ENCODE results near the gene PLEKHM1.
A peak's percentile ranks its signal among the peaks of the same experiment; 100 is the strongest.
"Not testable (repeated sequence)": the region's sequence is repeated elsewhere in the genome, so short reads cannot be mapped to it uniquely, and the experiment has no call there.

PLEKHM1 gene

GRCh38 chr17:45490615-45491433 lies at the start of gene PLEKHM1:
Gene PLEKHM1 (minus strand): TSS chr17:45490721. CDS start chr17:45482484, 8,237 bp downstream.
- peak; percentile 77 for DNase-seq (ENCODE audit: low read depth)

DNA sequence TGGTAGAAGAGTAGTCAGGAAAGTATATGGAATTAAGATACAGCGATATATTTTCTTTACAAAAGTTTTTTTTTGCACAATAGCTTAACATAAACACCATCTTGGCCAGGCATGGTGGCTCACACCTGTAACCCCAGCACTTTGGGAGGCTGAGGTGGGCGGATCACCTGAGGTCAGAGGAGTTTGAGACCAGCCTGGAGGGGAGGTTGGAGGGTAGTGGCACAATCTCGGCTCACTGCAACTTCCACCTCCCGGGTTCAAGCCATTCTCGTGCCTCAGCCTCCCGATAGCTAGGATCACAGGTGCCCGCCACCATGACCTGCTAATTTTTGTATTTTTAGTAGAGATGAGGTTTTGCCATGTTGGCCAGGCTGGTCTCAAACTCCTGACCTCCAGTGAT lies 47.6 kb upstream of the PLEKHM1 start:
- not testable (repeated sequence) for DNase-seq (ENCODE audit: low read depth)

GRCh38 chr17:45506072-45506471 lies 15.6 kb upstream of the PLEKHM1 start:
- DNase-seq (ENCODE audit: low read depth) = not testable (repeated sequence)

DNA sequence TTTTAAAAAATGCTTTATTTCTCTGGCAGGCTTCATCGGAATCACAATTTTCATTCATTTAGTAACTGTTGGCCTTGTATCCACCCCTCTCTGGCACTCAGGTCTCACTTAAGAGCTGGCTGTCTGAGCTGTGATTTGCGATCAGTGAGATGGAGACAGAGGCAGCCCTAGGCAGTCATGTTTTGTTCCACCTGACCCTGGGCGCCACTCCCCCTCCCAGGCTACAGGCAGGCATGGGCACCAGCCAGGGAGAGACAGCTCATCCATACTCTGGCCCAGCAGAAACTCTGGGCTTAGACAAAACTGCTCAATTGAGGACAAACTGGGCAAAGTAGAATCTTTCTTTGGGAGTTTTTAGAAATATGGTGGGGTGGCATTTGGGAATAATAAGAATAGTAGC lies 14.7 kb upstream of the PLEKHM1 start:
- DNase-seq (ENCODE audit: low read depth) = not testable (repeated sequence)

- DNase-seq (ENCODE audit: low read depth) = not testable (repeated sequence)
Observed at GRCh38 chr17:45501092-45501707, 10.7 kb upstream of the PLEKHM1 start.

DNA sequence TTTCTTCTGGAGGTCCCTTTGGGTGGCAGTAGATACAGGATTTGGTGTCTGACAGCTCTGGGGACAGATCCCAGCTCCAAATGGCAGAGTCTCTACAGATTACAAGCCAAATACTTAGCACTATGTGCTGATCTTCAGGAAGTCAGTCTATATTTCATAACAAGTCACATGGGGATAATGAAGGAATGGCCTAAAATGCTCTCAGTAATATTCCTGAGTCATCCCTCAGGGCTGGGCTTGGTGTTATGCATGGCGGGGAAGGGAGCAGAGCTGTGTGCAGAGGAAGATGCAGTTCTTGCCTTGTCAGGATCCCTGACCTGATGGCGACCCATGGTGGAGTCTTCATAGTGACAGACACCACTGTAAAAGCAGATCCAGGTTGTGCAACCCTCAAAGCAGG lies 10.0 kb upstream of the PLEKHM1 start:
- not testable (repeated sequence) for DNase-seq (ENCODE audit: low read depth)

- DNase-seq (ENCODE audit: low read depth) = not testable (repeated sequence)
Observed at GRCh38 chr17:45499208-45499607, 8.7 kb upstream of the PLEKHM1 start.

DNA sequence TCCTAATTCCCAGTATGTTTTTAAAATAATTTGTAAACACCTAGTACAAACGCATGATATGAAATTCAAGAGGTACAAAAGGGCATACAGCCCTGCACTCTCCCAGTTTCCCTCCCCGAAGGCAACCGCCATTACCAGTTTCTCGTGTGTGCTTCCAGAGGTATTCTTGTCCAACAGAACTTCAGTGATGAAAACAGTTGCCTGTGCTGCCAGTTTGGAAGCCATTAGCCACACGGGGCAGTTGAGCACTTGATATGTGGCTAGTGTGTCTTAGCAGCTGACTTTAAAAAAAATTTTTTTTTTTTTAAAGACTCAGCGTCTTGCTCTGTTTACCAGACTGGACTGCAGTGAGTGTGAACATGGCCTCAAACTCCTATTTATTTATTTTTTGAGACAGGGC lies 7.9 kb upstream of the PLEKHM1 start:
- DNase-seq (ENCODE audit: low read depth) = not testable (repeated sequence)

GRCh38 chr17:45497449-45497848 lies 6.9 kb upstream of the PLEKHM1 start:
- not testable (repeated sequence) for DNase-seq (ENCODE audit: low read depth)

DNA sequence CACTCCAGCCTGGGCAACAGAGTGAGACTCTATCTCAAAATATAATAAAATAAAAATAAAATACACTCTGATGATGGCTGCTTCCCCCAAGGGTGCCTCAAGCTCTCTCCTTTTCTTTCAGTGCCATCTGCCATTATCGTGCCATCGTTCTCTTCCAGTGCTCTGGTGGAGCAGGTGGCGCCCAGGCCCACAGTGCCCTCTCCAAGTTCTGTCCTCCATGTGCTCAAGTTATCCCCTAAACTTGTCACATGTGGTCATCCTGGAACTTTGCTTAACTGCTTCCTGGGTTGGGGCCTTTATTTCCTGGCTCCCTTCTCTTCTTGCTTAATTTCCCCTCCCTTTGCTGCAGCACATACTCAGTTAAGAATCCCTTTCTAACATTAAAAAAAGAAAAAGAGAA lies 6.0 kb upstream of the PLEKHM1 start:
- not testable (repeated sequence) for DNase-seq (ENCODE audit: low read depth)

- not testable (repeated sequence) for DNase-seq (ENCODE audit: low read depth)
Observed at GRCh38 chr17:45494556-45494955, 4.0 kb upstream of the PLEKHM1 start.

- not testable (repeated sequence) for DNase-seq (ENCODE audit: low read depth)
Observed at GRCh38 chr17:45492156-45492555, 1.6 kb upstream of the PLEKHM1 start.

DNA sequence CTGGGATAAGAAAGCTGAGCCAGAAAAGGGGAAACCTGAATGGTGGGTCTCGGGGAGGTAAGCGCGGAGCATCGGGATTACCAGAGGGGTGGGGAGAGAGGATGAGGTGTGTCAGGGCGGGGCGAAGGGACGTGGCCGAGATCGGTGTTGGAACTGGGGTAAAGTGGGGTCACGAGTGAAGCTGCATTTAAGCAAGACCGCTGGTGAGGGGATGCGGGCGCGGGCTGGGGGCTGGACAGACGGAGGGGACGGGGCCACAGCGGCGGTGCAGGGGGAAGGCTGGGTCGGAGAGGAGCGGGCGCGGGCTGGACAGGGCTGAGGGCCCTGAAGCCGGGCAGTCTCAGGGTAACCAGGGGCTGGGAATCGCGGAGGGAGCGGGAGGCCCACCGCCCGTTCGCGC lies 323 bp downstream of the PLEKHM1 start:
- DNase-seq (ENCODE audit: low read depth) = not testable (repeated sequence)

DNA sequence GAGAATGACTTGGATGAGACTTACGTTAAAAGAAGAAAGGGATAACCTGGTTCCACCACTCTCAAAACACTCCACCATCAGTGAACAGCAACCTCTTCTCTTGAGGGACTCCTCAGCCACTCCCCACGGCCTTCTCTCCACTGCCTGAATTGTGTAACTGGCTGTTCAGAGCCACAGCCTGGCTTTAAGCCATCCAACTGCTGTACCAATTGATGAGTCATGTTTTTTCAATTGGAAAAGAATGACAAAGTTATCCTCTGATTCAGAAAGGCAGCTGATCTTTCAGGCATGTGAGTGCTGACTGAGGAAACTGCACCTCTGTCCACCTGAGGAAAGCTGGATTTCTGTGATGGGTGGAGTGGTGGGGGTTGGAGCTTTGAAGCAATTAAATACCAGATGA lies 2.8 kb downstream of the PLEKHM1 start:
- not testable (repeated sequence) for DNase-seq (ENCODE audit: low read depth)

DNA sequence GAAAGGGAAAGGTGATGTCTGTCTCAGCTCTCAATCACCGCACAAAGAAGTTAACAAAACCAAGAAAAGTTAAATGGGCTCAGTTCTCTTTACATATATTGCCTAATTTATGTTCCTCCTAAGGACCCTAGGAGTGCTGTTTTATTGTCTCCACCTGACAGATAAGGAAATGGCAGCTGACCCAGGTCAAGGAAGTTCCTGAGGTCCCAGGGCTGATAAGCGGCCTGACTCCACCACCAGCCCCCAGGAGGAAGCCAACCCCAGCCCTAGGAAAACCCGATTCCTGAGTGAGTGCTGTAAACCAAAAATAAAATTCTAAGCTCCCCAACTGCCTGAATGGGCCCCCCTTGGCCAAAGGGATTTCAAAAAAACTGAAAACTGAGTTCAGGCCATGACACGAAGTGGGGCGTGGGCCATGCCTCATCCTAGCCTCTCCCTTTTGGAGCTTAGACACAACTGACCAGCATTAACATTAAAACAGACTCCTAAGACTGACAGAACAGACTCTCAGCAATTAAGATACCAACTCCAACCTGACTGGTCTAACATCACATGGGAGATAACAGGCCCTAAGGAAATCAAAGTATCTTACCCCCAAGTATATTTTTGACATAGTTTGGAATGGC lies 6.8 kb downstream of the PLEKHM1 start:
- not testable (repeated sequence) for DNase-seq (ENCODE audit: low read depth)

- not testable (repeated sequence) for DNase-seq (ENCODE audit: low read depth)
Observed at GRCh38 chr17:45483177-45483576, 7.3 kb downstream of the PLEKHM1 start.

DNA sequence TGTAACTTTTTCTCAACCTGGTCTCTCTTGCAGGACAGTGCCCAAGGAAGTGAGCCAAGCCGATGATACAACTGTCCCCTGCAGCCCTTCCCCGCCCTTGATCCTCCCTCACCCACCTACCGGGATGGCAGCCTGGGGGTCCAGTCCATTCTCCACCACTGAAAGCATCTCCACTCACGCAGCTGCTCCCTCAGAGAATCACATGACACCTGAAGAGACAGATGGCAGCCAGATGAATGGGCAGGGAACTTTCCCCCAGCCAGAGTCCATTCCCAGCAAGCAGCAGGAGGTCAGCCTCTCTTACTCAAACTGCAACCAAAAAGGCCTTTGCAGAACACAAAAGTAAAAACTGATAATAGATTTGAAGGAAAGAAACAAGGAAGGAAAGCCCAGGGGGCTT lies 8.2 kb downstream of the PLEKHM1 start:
- not testable (repeated sequence) for DNase-seq (ENCODE audit: low read depth)

- DNase-seq (ENCODE audit: low read depth) = not testable (repeated sequence)
Observed at GRCh38 chr17:45475436-45475835, 15.1 kb downstream of the PLEKHM1 start.

DNA sequence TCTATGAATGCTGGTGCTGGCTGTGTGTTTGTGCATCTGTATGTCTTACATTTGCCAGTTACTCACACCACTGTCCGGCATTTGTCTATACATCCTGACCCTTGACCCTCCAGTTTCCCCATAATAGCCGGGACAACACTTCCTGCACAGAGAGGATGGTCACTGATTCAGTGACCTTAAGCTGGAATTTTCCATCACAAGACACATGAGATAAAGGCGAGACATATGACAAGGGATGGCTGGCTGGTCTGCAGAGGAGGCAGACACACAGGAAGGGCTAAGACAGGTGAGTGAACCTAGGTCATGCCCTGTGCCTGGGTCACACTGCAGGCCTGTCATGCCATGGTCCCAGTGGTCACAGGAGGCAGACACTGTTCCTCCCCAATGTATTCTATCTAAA lies 18.3 kb downstream of the PLEKHM1 start:
- not testable (repeated sequence) for DNase-seq (ENCODE audit: low read depth)

GRCh38 chr17:45469204-45469563 lies 21.3 kb downstream of the PLEKHM1 start:
- not testable (repeated sequence) for DNase-seq (ENCODE audit: low read depth)

DNA sequence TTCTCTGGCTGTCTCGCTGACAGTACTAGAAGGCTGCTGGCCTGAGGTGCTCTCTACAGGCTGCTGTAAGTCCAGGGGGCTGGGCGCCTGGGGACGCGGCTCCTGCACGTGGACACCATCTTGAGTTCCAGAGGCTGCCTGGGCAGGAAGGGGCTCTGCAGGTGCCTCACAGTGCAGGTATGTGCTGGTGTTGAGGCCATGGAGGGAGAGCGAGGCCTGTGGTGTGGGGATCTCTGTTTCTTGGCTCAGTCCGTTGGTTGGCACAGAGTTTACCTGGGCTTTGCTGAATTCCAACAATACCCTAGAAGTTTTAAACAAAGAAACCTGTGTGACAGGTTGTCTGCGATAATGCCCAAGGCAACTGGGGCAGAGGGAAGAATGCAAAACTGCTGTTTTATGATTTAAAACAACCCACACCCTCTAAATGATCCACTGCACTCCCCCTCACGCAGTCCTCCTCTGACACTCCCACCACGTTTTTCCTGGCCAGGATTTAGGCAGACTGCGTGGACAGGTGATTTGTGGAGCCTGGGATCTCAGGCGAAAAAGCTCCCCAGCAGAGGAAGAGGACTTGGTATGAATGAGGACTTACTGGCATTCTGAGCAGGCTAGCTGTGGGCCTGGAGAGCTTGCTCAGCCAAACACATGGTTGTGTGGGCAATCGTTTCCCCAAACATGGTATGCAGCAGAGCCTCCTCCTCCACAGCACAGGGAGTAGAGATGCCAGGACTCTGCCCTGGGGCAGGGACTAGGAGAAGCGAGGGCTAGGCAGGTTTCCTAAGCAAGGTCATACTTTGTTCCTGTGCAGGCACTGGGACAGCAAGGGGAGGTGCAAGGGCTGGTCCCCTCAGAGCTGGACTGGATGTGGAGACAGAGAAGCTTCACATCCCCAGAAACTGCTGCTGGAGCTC lies 22.0 kb downstream of the PLEKHM1 start:
- DNase-seq (ENCODE audit: low read depth) = not testable (repeated sequence)

Data from activated T-helper 9 cell treated with anti-CD3 and anti-CD28 coated beads, Interleukin-2, amount 50 U/mL, for 16 hours (primary cell).